GM12872 (cell line): ENCODE data around the gene PRRT3.

ENCODE experiments used
- TF ChIP-seq, protein P1 (sequence below): IDR thresholded peaks from 3 replicates; pipeline ENCODE4 v1.5.1; 2011; ENCODE audit warnings: low read depth, mild to moderate bottlenecking, low read length, moderate library complexity; ENCODE audit not compliant: insufficient read depth

The PRRT3 gene

DNA sequence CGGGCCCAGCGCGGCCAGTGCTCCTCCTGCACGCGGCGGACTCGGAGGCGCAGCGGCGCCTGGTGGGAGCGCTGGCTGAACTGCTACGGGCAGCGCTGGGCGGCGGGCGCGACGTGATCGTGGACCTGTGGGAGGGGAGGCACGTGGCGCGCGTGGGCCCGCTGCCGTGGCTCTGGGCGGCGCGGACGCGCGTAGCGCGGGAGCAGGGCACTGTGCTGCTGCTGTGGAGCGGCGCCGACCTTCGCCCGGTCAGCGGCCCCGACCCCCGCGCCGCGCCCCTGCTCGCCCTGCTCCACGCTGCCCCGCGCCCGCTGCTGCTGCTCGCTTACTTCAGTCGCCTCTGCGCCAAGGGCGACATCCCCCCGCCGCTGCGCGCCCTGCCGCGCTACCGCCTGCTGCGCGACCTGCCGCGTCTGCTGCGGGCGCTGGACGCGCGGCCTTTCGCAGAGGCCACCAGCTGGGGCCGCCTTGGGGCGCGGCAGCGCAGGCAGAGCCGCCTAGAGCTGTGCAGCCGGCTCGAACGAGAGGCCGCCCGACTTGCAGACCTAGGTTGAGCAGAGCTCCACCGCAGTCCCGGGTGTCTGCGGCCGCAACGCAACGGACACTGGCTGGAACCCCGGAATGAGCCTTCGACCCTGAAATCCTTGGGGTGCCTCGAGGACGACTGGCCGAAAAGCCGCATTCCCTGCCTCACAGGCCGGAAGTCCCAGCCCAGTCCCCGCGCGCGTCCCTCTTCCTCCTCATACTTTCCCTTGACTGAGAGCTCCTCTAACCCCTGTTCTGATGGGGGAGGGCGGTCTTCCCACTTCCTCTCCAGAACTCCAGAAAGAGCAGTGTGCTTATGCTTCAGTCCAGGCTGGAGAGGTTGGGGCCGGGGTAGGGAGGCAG, 36.7 kb downstream of the PRRT3 start:
- TF ChIP-seq, protein P1, sequence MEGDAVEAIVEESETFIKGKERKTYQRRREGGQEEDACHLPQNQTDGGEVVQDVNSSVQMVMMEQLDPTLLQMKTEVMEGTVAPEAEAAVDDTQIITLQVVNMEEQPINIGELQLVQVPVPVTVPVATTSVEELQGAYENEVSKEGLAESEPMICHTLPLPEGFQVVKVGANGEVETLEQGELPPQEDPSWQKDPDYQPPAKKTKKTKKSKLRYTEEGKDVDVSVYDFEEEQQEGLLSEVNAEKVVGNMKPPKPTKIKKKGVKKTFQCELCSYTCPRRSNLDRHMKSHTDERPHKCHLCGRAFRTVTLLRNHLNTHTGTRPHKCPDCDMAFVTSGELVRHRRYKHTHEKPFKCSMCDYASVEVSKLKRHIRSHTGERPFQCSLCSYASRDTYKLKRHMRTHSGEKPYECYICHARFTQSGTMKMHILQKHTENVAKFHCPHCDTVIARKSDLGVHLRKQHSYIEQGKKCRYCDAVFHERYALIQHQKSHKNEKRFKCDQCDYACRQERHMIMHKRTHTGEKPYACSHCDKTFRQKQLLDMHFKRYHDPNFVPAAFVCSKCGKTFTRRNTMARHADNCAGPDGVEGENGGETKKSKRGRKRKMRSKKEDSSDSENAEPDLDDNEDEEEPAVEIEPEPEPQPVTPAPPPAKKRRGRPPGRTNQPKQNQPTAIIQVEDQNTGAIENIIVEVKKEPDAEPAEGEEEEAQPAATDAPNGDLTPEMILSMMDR: no peak

DNA sequence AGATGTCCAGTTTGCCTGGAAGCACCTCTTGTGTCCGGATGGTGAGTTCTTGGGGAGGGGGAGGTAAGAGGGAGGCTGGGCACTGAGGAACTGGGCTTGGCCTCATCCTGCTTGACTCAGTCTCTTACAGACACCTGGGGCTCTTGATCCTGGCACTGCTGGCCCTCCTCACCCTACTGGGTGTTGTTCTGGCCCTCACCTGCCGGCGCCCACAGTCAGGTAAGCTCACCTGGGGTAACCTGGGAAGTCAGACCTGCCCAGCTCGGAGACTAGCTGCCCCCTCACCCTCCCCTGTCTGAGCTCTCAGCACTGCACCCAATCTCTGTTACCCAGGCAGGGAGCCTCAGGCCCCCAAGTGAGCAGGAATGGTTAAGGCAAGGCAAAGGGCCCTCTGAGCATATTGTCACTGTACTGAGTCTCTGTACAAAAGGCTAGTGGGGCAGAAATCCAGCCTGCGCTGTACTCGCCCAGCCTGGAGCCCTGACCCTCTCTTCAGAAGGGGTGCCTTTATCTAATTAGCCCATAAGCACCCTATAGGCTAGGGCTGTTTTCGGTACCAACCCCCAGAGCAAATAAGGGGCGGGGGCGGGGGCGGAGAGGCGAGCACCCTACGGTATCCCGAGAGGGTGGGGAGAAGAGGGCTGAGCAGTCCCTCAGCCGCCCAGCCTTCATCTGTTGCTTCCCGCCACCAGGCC, 37.5 kb downstream of the PRRT3 start:
- TF ChIP-seq, protein P1: no peak

DNA sequence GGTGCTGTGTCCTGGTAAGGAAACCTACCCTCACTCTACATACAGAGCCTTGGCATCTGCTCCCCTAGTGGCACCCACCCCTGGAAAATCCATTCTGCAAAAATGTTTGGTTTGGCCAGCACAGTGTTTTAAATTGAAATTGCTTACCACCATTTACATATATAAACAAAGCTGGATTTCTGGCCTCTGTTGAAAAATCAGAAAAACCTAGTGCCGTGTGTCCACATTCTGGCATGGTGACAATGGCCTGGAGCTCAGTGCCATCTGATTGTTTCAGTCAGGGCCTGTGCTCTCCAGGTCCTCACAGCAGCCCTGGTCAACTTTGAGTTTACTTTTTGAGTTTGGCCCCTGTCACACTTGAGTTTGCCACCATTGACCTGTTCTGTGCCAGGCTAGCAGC, 38.2 kb downstream of the PRRT3 start:
- TF ChIP-seq, protein P1: no peak

DNA sequence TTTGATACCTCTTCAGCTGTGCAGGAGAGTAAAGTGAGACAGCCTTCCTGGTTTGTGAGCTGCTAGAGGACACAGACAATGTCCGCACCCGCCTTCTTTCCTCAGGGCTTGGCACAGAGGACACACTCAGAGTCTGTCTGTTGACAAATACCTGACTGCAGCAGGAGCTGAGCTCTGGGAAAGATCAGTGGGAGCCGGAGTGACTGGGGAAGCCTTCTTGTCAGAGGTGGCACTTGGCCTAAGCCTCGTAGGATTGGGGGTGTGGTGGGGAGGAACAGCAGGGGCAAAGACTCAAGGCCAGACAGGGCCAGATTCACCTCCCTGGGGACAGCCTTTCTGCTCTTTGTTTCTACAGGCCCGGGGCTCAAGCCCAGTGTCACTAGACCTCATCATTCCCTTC, 38.6 kb downstream of the PRRT3 start:
- TF ChIP-seq, protein P1: no peak

DNA sequence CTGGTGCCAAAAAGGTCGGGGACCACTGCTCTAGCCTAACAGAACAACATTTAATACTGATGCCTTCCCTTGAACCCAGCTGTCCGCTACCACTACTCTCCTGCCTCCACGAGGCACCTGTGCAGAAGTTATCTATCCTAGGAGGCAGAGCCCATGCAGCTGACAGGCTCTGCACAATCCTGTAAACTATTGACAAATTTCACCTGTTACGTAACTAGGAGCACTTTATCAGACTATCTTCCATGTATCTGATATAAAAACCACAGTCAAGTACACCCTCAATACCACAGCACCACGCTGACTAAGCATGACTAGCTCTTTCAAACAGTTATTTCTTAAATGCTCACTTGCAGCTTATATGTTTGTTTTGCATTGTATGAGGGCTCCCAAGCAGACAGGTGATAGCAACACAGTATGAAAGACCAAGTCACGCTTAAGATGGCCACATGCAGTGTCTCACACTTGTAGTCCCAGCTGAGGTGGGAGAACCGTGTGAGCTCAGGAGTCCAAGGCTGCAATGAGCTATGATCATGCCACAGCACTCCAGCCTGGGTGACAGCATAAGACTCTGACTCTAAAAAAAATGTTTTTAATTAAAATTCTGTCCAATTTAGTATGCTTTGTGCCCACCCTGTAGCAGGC, 39.8 kb downstream of the PRRT3 start:
- TF ChIP-seq, protein P1: no peak

DNA sequence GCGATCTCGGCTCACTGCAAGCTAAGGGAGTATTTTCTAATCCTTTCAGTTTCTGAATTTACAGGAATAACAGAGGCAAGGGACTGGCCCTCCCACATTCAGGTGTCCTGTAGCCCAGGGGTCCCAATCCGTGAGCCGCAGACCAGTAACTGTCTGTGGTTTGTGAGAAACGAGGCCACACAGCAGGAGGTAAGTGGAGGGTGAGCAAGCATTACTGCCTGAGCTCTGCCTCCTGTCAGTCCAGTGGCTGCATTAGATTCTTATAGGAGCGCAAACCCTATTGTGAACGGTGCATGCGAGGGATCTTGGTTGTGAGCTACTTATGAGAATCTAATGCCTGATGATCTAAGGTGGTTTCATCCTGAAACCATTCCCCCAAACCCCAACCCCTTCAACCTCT, 40.3 kb downstream of the PRRT3 start:
- TF ChIP-seq, protein P1: no peak
